HG03175 (cell line): ENCODE data around the gene CIART.
"Not testable (repeated sequence)": the region's sequence is repeated elsewhere in the genome, so short reads cannot be mapped to it uniquely, and the experiment has no call there.

ENCODE experiments used
- ATAC-seq: cut with Tn5 transposase; IDR thresholded peaks from one replicate; pipeline ENCODE4 v1.9.1; 2021; ENCODE audit warnings: mild to moderate bottlenecking, moderate library complexity; ENCODE audit not compliant: unreplicated experiment

The CIART gene

GRCh38 chr1:150302338-150302737, 20.0 kb downstream of the CIART start:
- ATAC-seq, result no peak

- ATAC-seq, result no peak
Measured at GRCh38 chr1:150302902-150303301, 20.5 kb downstream of the CIART start.

- ATAC-seq, result not testable (repeated sequence)
Measured at GRCh38 chr1:150308585-150308984, 26.2 kb downstream of the CIART start.

GRCh38 chr1:150309758-150310508, 27.6 kb downstream of the CIART start:
- no peak for ATAC-seq

GRCh38 chr1:150311762-150312161, 29.4 kb downstream of the CIART start:
- ATAC-seq, result no peak

GRCh38 chr1:150314691-150315090, 32.3 kb downstream of the CIART start:
- ATAC-seq, result not testable (repeated sequence)

GRCh38 chr1:150320667-150320978, 38.3 kb downstream of the CIART start:
- ATAC-seq, result no peak

GRCh38 chr1:150321826-150322166, 39.4 kb downstream of the CIART start:
- ATAC-seq, result no peak

GRCh38 chr1:150322310-150322709, 40.0 kb downstream of the CIART start:
- no peak for ATAC-seq

GRCh38 chr1:150332651-150333290, 50.4 kb downstream of the CIART start:
- no peak for ATAC-seq
